Parathyroid adenoma (tissue), 2 donors: ENCODE data around the gene TCF7L2.

ENCODE experiments used
- H2AFZ ChIP-seq: fragments of 300-600 bp; sonication (generic); one replicate; pipeline ENCODE4 v1.7.0; 2017; ENCODE audit warnings: antibody characterized with exemption, mild to moderate bottlenecking
- H3K27ac ChIP-seq: fragments of 300-600 bp; sonication (generic); one replicate; pipeline ENCODE4 v1.7.0; 2017
- H3K27me3 ChIP-seq: fragments of 300-600 bp; sonication (generic); one replicate; pipeline ENCODE4 v1.7.0; 2017; ENCODE audit warnings: low read length; ENCODE audit not compliant: control insufficient read depth, insufficient read depth
- H3K36me3 ChIP-seq: fragments of 300-600 bp; sonication (generic); one replicate; pipeline ENCODE4 v1.7.0; 2017; ENCODE audit warnings: low read length; ENCODE audit not compliant: control insufficient read depth, insufficient read depth
- H3K4me1 ChIP-seq: fragments of 300-600 bp; sonication (generic); one replicate; pipeline ENCODE4 v1.7.0; 2017; ENCODE audit warnings: control low read depth
- H3K4me2 ChIP-seq: fragments of 300-600 bp; sonication (generic); one replicate; pipeline ENCODE4 v1.7.0; 2017; ENCODE audit warnings: low read length
- H3K4me3 ChIP-seq: fragments of 300-600 bp; sonication (generic); one replicate; pipeline ENCODE4 v1.7.0; 2017; ENCODE audit warnings: low read depth, low read length
- H3K79me2 ChIP-seq: fragments of 300-600 bp; sonication (generic); one replicate; pipeline ENCODE4 v1.7.0; 2017; ENCODE audit warnings: control low read depth
- H3K9ac ChIP-seq: fragments of 300-600 bp; sonication (generic); one replicate; pipeline ENCODE4 v1.7.0; 2017; ENCODE audit warnings: mild to moderate bottlenecking
- H3K9me3 ChIP-seq: fragments of 300-600 bp; sonication (generic); one replicate; pipeline ENCODE4 v1.7.0; 2017; ENCODE audit warnings: low read length; ENCODE audit not compliant: control insufficient read depth
- CTCF ChIP-seq: fragments of 300-600 bp; sonication (generic); IDR thresholded peaks from one replicate; pipeline ENCODE4 v1.7.0; 2017; ENCODE audit warnings: antibody characterized with exemption, mild to moderate bottlenecking
- donor health status: primary hyperparathyroidism.

Gene TCF7L2

GRCh38 chr10:113000876-113001598 is 51.0 kb downstream of the TCF7L2 start:
- no peaks in the 10 kb centered on the region for H3K36me3 ChIP-seq
- no peaks in the 10 kb centered on the region for H3K9me3 ChIP-seq
- no peak overlapping the region for H3K4me2 ChIP-seq
- no peak overlapping the region for H3K9ac ChIP-seq
- no peak overlapping the region for H2AFZ ChIP-seq
- no peaks in the 10 kb centered on the region for H3K27me3 ChIP-seq
- peaks cover 6% of the 10 kb centered on the region for H3K4me1 ChIP-seq
- H3K79me2 ChIP-seq, result peaks cover 58% of the 10 kb centered on the region
- no peak for TF ChIP-seq CTCF
- no peak overlapping the region for H3K4me3 ChIP-seq
- H3K27ac ChIP-seq, result no peak overlapping the region

GRCh38 chr10:113001599-113002448 is 51.8 kb downstream of the TCF7L2 start:
- Histone ChIP-seq H3K4me3 (no peak overlapping the region), H3K9me3 (no peaks in the 10 kb centered on the region), H3K27me3 (no peaks in the 10 kb centered on the region), H3K79me2 (peaks cover 56% of the 10 kb centered on the region), H2AFZ (no peak overlapping the region), H3K4me1 (peaks cover 11% of the 10 kb centered on the region), H3K27ac (no peak overlapping the region), H3K4me2 (no peak overlapping the region), H3K9ac (no peak overlapping the region), H3K36me3 (no peaks in the 10 kb centered on the region)
- TF ChIP-seq CTCF, result no peak

- Histone ChIP-seq H3K4me2 (no peak overlapping the region), H3K36me3 (no peaks in the 10 kb centered on the region), H2AFZ (no peak overlapping the region), H3K4me1 (peaks cover 11% of the 10 kb centered on the region), H3K79me2 (peaks cover 59% of the 10 kb centered on the region), H3K9me3 (no peaks in the 10 kb centered on the region), H3K4me3 (no peak overlapping the region), H3K9ac (no peak overlapping the region), H3K27ac (no peak overlapping the region), H3K27me3 (no peaks in the 10 kb centered on the region)
- no peak for TF ChIP-seq CTCF
Observed at GRCh38 chr10:113002449-113002777, 52.4 kb downstream of the TCF7L2 start.

- Histone ChIP-seq H3K9ac (no peak overlapping the region), H3K4me3 (no peak overlapping the region), H2AFZ (no peak overlapping the region), H3K9me3 (no peaks in the 10 kb centered on the region), H3K79me2 (peaks cover 61% of the 10 kb centered on the region), H3K36me3 (no peaks in the 10 kb centered on the region), H3K27ac (no peak overlapping the region), H3K27me3 (no peaks in the 10 kb centered on the region), H3K4me1 (peaks cover 11% of the 10 kb centered on the region), H3K4me2 (no peak overlapping the region)
- TF ChIP-seq CTCF, result no peak
Observed at GRCh38 chr10:113003052-113003451, 53.0 kb downstream of the TCF7L2 start.
